Tibial nerve (tissue), 4 donors: ENCODE data around the gene PUM1. TPM values are rescaled to one million over a fixed set of nuclear protein-coding genes. Genes with fewer than 3 reads are reported as not detected.

Source experiments
- DNase-seq, 2 donors: peaks; one replicate each; pipeline ENCODE4 v3.0.0-alpha.2; 2019; ENCODE audit warnings: low spot score in 2 of 2
- H3K27ac ChIP-seq, 4 donors: fragments of 200-600 bp; sonication (generic) in 3 of 4; one replicate each; pipeline ENCODE4 v1.5.1; 2017 to 2019; ENCODE audit warnings: mild to moderate bottlenecking in 1 of 4
- H3K27me3 ChIP-seq, 2 donors: fragments of 200-600 bp; sonication (generic) in 1 of 2; one replicate each; pipeline versions ENCODE4 v1.5.1 to v1.6.0; 2017 to 2019
- H3K36me3 ChIP-seq, 3 donors: fragments of 200-600 bp; sonication (generic); one replicate each; pipeline ENCODE4 v1.5.1; 2018 to 2019
- H3K4me1 ChIP-seq, 4 donors: fragments of 200-600 bp; sonication (generic) in 3 of 4; one replicate each; pipeline ENCODE4 v1.5.1; 2017 to 2019
- H3K4me3 ChIP-seq, 4 donors: fragments of 200-600 bp; sonication (generic) in 3 of 4; one replicate each; pipeline ENCODE4 v1.5.1; 2017 to 2019; ENCODE audit warnings: mild to moderate bottlenecking in 1 of 4, moderate library complexity in 1 of 4
- H3K9me3 ChIP-seq, 4 donors: fragments of 200-600 bp; sonication (generic) in 3 of 4; one replicate each; pipeline ENCODE4 v1.5.1; 2017 to 2019
- EP300 ChIP-seq, 2 donors: sonication (generic); formaldehyde crosslinking; IDR thresholded peaks; one replicate each; pipeline ENCODE4 v1.6.1; 2017; ENCODE audit warnings: antibody characterized with exemption in 2 of 2, mild to moderate bottlenecking in 1 of 2
- POLR2A ChIP-seq, 2 donors: fragments of 450-650 bp; IDR thresholded peaks; one replicate each; pipeline ENCODE4 v1.6.1; 2017; ENCODE audit warnings: antibody characterized with exemption in 2 of 2, mild to moderate bottlenecking in 2 of 2, moderate library complexity in 2 of 2
- WGBS, 2 donors: methylation state at CpG; one replicate each; pipeline ENCODE4 v1.1.5; 2018; 5-methylcytosine and 5-hydroxymethylcytosine counted together
- total RNA-seq, 4 donors: library from RNA; depleted of rRNA; stranded (reverse); fragments of >200 nt; gene quantifications; one replicate each; pipeline ENCODE4 v1.1.0, GENCODE V29; 2016
- TF ChIP-seq, protein P1 (sequence below), 5 experiments: fragments of 200-600 bp in 3 of 5; fragments of 450-650 bp in 2 of 5; sonication (generic) in 3 of 5; IDR thresholded peaks; one replicate each; pipeline ENCODE4 v1.5.1; 2016 to 2019; ENCODE audit warnings: antibody characterized with exemption in 5 of 5, mild to moderate bottlenecking in 3 of 5, moderate library complexity in 2 of 5

Gene PUM1
- total RNA-seq, 4 donors from 2014 or later, result 64.8 to 93.4 (median 76.0) TPM

DNA sequence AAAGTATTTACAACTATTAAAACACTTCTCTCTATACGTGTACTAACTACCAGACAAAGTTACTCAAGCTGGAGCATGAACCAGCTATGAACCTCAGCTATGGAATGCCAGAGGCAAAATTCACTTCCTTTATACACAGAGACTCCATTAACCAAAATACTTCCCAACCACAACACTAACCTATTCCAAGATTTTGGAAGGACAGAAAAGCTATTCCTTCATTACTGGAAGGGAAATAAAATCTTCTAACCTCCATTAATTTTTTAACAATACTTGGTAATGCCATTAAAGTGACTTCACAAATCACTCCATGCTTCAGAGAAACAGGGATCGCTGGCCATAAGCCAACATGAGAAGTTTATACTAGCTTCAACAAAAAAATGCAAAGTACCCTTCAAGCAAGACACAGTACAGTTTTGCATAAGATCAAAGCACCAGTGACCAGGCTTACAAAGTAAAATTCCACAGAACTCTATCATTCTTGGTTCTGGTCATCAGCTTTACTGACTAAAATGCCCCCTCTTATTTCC lies 58.0 kb downstream of the PUM1 start:
- H3K27ac ChIP-seq, result no peak overlapping the region

DNA sequence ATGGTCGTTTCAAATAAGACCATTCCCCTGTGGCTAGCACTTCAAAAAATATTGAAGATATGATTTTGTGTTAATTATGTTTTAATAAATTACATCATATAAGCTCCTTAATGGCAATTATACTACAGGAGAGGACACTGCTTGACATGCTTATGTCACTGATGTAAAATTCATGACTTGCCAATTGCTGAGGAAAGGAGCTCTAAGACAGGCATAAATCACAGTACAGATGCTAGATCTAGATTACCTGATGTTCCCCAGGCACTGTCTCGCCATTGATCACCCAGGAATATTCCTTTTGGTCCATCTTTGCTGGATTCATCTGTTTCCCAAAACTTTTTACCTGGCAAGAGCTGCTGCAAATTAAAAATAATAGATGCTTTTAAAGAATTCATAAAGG lies 58.8 kb downstream of the PUM1 start:
- TF ChIP-seq EP300 (IDR thresholded peaks at IDR 0.05) (no peak), POLR2A (IDR thresholded peaks at IDR 0.05) (no peak)
- TF ChIP-seq, protein P1, sequence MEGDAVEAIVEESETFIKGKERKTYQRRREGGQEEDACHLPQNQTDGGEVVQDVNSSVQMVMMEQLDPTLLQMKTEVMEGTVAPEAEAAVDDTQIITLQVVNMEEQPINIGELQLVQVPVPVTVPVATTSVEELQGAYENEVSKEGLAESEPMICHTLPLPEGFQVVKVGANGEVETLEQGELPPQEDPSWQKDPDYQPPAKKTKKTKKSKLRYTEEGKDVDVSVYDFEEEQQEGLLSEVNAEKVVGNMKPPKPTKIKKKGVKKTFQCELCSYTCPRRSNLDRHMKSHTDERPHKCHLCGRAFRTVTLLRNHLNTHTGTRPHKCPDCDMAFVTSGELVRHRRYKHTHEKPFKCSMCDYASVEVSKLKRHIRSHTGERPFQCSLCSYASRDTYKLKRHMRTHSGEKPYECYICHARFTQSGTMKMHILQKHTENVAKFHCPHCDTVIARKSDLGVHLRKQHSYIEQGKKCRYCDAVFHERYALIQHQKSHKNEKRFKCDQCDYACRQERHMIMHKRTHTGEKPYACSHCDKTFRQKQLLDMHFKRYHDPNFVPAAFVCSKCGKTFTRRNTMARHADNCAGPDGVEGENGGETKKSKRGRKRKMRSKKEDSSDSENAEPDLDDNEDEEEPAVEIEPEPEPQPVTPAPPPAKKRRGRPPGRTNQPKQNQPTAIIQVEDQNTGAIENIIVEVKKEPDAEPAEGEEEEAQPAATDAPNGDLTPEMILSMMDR (IDR thresholded peaks at IDR 0.05), result no peak
- no peaks in the 10 kb centered on the region for H3K27me3 ChIP-seq
- no peak for DNase-seq
- no peaks in the 10 kb centered on the region for H3K9me3 ChIP-seq
- H3K27ac ChIP-seq, result no peak overlapping the region
- H3K4me1 ChIP-seq, result peaks cover 0 to 60% (median 10%) of the 10 kb centered on the region in 4 donors
- peaks cover 0 to 31% (median 0%) of the 10 kb centered on the region in 3 donors for H3K36me3 ChIP-seq
- H3K4me3 ChIP-seq, result no peak overlapping the region
- 83 to 84% methylated on average over 2 of the region's 2 CpGs for WGBS, 2 donors

More for the DNA sequence above, 58.0 kb downstream of the PUM1 start:
- no peaks in the 10 kb centered on the region for H3K27me3 ChIP-seq
- H3K4me1 ChIP-seq, result peaks cover 0 to 64% (median 10%) of the 10 kb centered on the region in 4 donors
- no peak for DNase-seq
- no peaks in the 10 kb centered on the region for H3K9me3 ChIP-seq
- H3K36me3 ChIP-seq, result peaks cover 0 to 28% (median 0%) of the 10 kb centered on the region in 3 donors
- 44 to 45% methylated on average over 2 of the region's 2 CpGs for WGBS, 2 donors
- H3K4me3 ChIP-seq, result no peak overlapping the region
- no peak for TF ChIP-seq POLR2A (IDR thresholded peaks at IDR 0.05)
- TF ChIP-seq, protein P1 (IDR thresholded peaks at IDR 0.05), result no peak
- no peak for TF ChIP-seq EP300 (IDR thresholded peaks at IDR 0.05)

DNA sequence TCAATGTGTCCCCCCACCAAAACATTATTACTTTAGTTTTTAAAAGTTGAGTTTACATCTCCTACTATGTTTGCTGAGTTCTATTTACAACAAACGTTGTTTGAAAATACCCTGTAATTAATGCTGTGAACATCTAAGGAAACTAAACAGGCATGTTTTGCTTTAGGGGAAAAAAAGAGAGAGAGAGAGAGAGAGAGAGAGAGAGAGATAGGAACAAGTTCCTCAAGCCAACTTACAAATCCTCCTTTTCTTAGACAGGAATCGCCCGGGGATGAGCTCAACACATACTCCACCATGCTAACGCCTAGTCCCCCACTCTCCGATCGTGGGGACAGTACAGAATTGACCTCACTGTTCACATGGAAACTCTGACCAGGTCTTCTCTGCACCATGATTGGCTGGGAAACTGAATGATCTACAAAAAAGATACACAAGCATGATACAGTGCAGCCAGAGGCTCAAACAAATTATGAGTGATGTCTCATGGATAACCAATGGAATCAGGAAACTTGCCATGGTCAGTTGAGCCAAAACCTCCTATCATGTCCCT lies 59.8 kb downstream of the PUM1 start:
- no peak overlapping the region for H3K4me3 ChIP-seq
- no peaks in the 10 kb centered on the region for H3K27me3 ChIP-seq
- no peaks in the 10 kb centered on the region for H3K9me3 ChIP-seq
- no peak overlapping the region for H3K27ac ChIP-seq
- no peak for TF ChIP-seq POLR2A (IDR thresholded peaks at IDR 0.05)
- no peak for TF ChIP-seq EP300 (IDR thresholded peaks at IDR 0.05)
- TF ChIP-seq, protein P1 (IDR thresholded peaks at IDR 0.05), result no peak
- WGBS, 2 donors, result 70 to 79% methylated on average over 6 of the region's 6 CpGs
- DNase-seq, result no peak
- peaks cover 0 to 35% (median 0%) of the 10 kb centered on the region in 3 donors for H3K36me3 ChIP-seq
- peaks cover 0 to 55% (median 10%) of the 10 kb centered on the region in 4 donors for H3K4me1 ChIP-seq

DNA sequence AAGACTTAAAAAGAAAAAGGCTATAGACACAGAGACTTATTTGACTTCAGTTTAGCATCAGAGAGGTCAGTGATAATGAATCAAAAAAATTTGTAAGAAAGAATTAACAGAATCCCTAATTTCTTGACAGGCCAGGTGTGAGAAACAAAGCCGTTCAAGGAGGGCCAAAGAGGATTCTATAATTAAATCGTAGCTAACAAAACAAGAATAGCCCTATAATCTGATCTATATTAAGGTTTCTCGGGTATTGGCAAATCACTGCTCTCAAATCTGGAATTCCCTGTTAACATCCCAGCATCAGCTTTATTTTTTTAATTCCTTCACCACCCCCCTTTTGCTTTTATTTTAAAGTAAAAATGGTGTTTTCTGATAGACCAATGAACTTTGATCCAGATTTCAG lies 60.3 kb downstream of the PUM1 start:
- Histone ChIP-seq H3K27ac (no peak overlapping the region), H3K36me3 (peaks cover 0 to 35% (median 0%) of the 10 kb centered on the region in 3 donors), H3K4me3 (no peak overlapping the region), H3K9me3 (no peaks in the 10 kb centered on the region), H3K4me1 (peaks cover 0 to 50% (median 9%) of the 10 kb centered on the region in 4 donors), H3K27me3 (no peaks in the 10 kb centered on the region)
- no peak for DNase-seq
- no peak for TF ChIP-seq POLR2A (IDR thresholded peaks at IDR 0.05)
- TF ChIP-seq, protein P1 (IDR thresholded peaks at IDR 0.05), result no peak
- TF ChIP-seq EP300 (IDR thresholded peaks at IDR 0.05), result no peak
- 83 to 86% methylated on average over 3 of the region's 3 CpGs for WGBS, 2 donors

DNA sequence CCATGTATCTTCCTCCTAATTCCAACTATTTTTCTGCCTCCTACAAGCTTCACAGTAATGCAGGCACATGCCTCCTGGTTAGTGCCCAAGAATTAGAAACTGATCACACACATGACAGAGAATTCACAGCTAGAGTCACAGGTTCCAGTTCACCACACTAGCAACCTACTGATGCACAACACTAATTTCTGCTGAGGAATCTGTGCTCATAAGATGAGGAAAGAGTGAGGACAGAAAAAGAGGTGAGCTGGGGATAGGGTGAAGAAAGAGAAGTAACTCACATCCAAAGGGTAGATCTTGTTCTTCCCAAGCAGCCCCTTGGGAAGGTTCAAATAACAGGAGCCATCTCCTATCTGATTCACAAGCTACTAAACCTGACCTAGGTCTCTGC lies 61.3 kb downstream of the PUM1 start:
- no peak for DNase-seq
- Histone ChIP-seq H3K27me3 (no peaks in the 10 kb centered on the region), H3K9me3 (no peaks in the 10 kb centered on the region), H3K4me3 (no peak overlapping the region), H3K4me1 (peaks cover 0 to 46% (median 6%) of the 10 kb centered on the region in 4 donors), H3K27ac (no peak overlapping the region), H3K36me3 (peaks cover 0 to 35% (median 0%) of the 10 kb centered on the region in 3 donors)
- TF ChIP-seq POLR2A (IDR thresholded peaks at IDR 0.05) (no peak), EP300 (IDR thresholded peaks at IDR 0.05) (no peak)
- TF ChIP-seq, protein P1 (IDR thresholded peaks at IDR 0.05), result no peak
